GM12878 (cell line): Measurements from ENCODE around the gene NPM1. TPM values are rescaled to one million over a fixed set of nuclear protein-coding genes. Genes with fewer than 3 reads are reported as not detected.

Experiments
- ATAC-seq: fragments of 200-7000 bp; cut with Tn5 transposase; 3 replicates; pipeline ENCODE4 v1.9.1; 2020; ENCODE audit warnings: mild to moderate bottlenecking, moderate library complexity
- BruUV-seq: library from RNA; stranded (reverse); fragments of 400-500 nt; replicated peaks from 2 replicates; lab custom pipeline; 2021; lab: Mats Ljungman, UMichigan
- CTCF ChIA-PET: fragments of 300-600 bp; sonication (Branson Sonifier 250); formaldehyde crosslinking; extraction: SDS; loops from one replicate; lab custom pipeline; 2021; ENCODE audit warnings: inconsistent platforms; lab: Yijun Ruan, JAX
- POLR2A ChIA-PET: fragments of 350-600 bp; formaldehyde crosslinking; extraction: SDS; loops from one replicate; lab custom pipeline; 2021; ENCODE audit warnings: inconsistent platforms; lab: Charles Lee
- RAD21 ChIA-PET: fragments of 300-600 bp; sonication (Branson Sonifier 250); formaldehyde crosslinking; loops from one replicate; lab custom pipeline; 2023; ENCODE audit warnings: antibody characterized with exemption; ENCODE audit not compliant: unreplicated experiment; lab: Charles Lee
- SMC1A ChIA-PET: fragments of 300-600 bp; sonication (Branson Sonifier 250); formaldehyde crosslinking; loops from one replicate; lab custom pipeline; 2023; ENCODE audit not compliant: unreplicated experiment, uncharacterized antibody; lab: Charles Lee
- DNase-seq: peaks from one replicate; pipeline ENCODE4 v3.0.0-alpha.2; 2011; ENCODE audit warnings: low read depth, low spot score
- FAIRE-seq: peaks from 3 replicates; lab custom pipeline; 2011; peaks lifted over from hg19 to GRCh38; lab: Jason Lieb, UNC
- H2AFZ ChIP-seq: 2 replicates; pipeline ENCODE4 v1.6.0; 2011; ENCODE audit warnings: low read depth, low read length, control low read depth; ENCODE audit not compliant: control insufficient read depth
- H3K27ac ChIP-seq: 2 replicates; pipeline ENCODE4 v1.5.1; 2011; ENCODE audit warnings: control low read depth; ENCODE audit not compliant: control insufficient read depth, insufficient read depth
- H3K27me3 ChIP-seq, 2 experiments: replicated peaks in 1 of 2; 2 replicates each; pipeline versions ENCODE4 v1.6.0 to v1.6.1; 2011; ENCODE audit warnings: low read length in 1 of 2; ENCODE audit not compliant: control insufficient read depth in 2 of 2, insufficient read depth in 2 of 2
- H3K36me3 ChIP-seq, 2 experiments: 2 replicates each; pipeline ENCODE4 v1.5.1; 2011; ENCODE audit warnings: low read length in 1 of 2; ENCODE audit not compliant: control insufficient read depth in 2 of 2, insufficient read depth in 2 of 2
- H3K4me1 ChIP-seq: 2 replicates; pipeline ENCODE4 v1.6.1; 2011; ENCODE audit warnings: mild to moderate bottlenecking, low read length, moderate library complexity, mixed read lengths; ENCODE audit not compliant: control insufficient read depth, insufficient read depth
- H3K4me2 ChIP-seq: 2 replicates; pipeline ENCODE4 v1.6.0; 2011; ENCODE audit warnings: control low read depth; ENCODE audit not compliant: control insufficient read depth, insufficient read depth
- H3K4me3 ChIP-seq: fragments of 200-600 bp; sonication (generic); 2 replicates; pipeline ENCODE4 v1.5.1; 2016
- H3K79me2 ChIP-seq: 2 replicates; pipeline ENCODE4 v1.6.0; 2011; ENCODE audit warnings: low read length; ENCODE audit not compliant: control insufficient read depth, insufficient read depth
- H3K9ac ChIP-seq: 2 replicates; pipeline ENCODE4 v1.8.0; 2011; ENCODE audit warnings: low read length, control low read depth, mixed read lengths; ENCODE audit not compliant: control insufficient read depth, insufficient read depth
- H3K9me3 ChIP-seq: replicated peaks from 3 replicates; pipeline ENCODE4 v1.5.1; 2011; ENCODE audit warnings: mild to moderate bottlenecking, low read length; ENCODE audit not compliant: control insufficient read depth, insufficient read depth
- H4K20me1 ChIP-seq: 2 replicates; pipeline ENCODE4 v1.6.0; 2011; ENCODE audit not compliant: control insufficient read depth, insufficient read depth
- CBX3 ChIP-seq: fragments of 200-600 bp; sonication (generic); IDR thresholded peaks from 2 replicates; pipeline ENCODE4 v1.6.1; 2016; ENCODE audit warnings: low read depth, borderline replicate concordance
- HDAC2 ChIP-seq: fragments of 200-600 bp; sonication (generic); IDR thresholded peaks from 2 replicates; pipeline ENCODE4 v1.6.1; 2017
- HDAC6 ChIP-seq: fragments of 200-600 bp; sonication (generic); IDR thresholded peaks from one replicate; pipeline ENCODE4 v1.8.0; 2017; ENCODE audit warnings: antibody characterized with exemption; ENCODE audit not compliant: unreplicated experiment
- IKZF1 ChIP-seq: fragments of 450-650 bp; conservative IDR thresholded peaks from 2 replicates; pipeline ENCODE4 v1.6.1; 2017; ENCODE audit warnings: antibody characterized with exemption, mild to moderate bottlenecking
- MTA2 ChIP-seq: fragments of 450-650 bp; IDR thresholded peaks from 2 replicates; pipeline ENCODE4 v1.6.1; 2016; ENCODE audit warnings: low read depth, mild to moderate bottlenecking, moderate library complexity
- MYC ChIP-seq: IDR thresholded peaks from 2 replicates; pipeline ENCODE4 v1.6.1; 2011; ENCODE audit warnings: mild to moderate bottlenecking, low read length, moderate library complexity, inconsistent platforms; ENCODE audit not compliant: insufficient read depth, insufficient replicate concordance, insufficient read length, severe bottlenecking
- NR2C2 ChIP-seq: IDR thresholded peaks from 2 replicates; pipeline ENCODE4 v1.6.1; 2011; ENCODE audit warnings: borderline replicate concordance, low read depth; ENCODE audit not compliant: control insufficient read depth, insufficient read length
- RAD51 ChIP-seq: fragments of 450-650 bp; IDR thresholded peaks from 2 replicates; pipeline ENCODE4 v1.6.1; 2016; ENCODE audit warnings: moderate library complexity, mild to moderate bottlenecking, inconsistent platforms
- RCOR1 ChIP-seq: conservative IDR thresholded peaks from 2 replicates; pipeline ENCODE4 v1.6.1; 2012; ENCODE audit warnings: low read depth, low read length, improper control_type of control experiment
- SREBF1 ChIP-seq: IDR thresholded peaks from 2 replicates; pipeline ENCODE4 v1.6.1; 2012; ENCODE audit warnings: mild to moderate bottlenecking, low read length
- STAT1 ChIP-seq: fragments of 450-650 bp; conservative IDR thresholded peaks from 2 replicates; pipeline ENCODE4 v1.6.1; 2014; ENCODE audit warnings: antibody characterized with exemption, mild to moderate bottlenecking
- STAT3 ChIP-seq: IDR thresholded peaks from 2 replicates; pipeline ENCODE4 v1.6.1; 2011; ENCODE audit warnings: low read depth, low read length, improper control_type of control experiment
- TARDBP ChIP-seq: IDR thresholded peaks from 2 replicates; pipeline ENCODE4 v1.6.1; 2016; ENCODE audit warnings: borderline replicate concordance
- WRNIP1 ChIP-seq: IDR thresholded peaks from 2 replicates; pipeline ENCODE4 v1.6.1; 2011; ENCODE audit warnings: low read depth, low read length, improper control_type of control experiment, borderline replicate concordance
- ZNF274 ChIP-seq: IDR thresholded peaks from one replicate; pipeline ENCODE4 v1.8.0; 2011; ENCODE audit not compliant: insufficient read length, insufficient read depth
- WGBS: methylation state at CpG from one replicate; pipeline ENCODE4 v1.1.6; 2016; ENCODE audit warnings: low lambda C conversion rate; ENCODE audit not compliant: insufficient replicate concordance, insufficient coverage; ENCODE audit errors: missing lambda C conversion rate; 5-methylcytosine and 5-hydroxymethylcytosine counted together
- in situ Hi-C: fragments of 300-500 bp; cut with MboI; formaldehyde crosslinking; loops from 9 replicates; pipeline ENCODE4 v1.14.3; 2018; ENCODE audit warnings: mixed read lengths
- intact Hi-C: fragments of 100-400 bp; cut with micrococcal nuclease; formaldehyde crosslinking; loops from one replicate; pipeline ENCODE4 v1.14.2; 2022; ENCODE audit not compliant: unreplicated experiment
- polyA plus RNA-seq, 11 experiments: library from polyadenylated mRNA; depleted of rRNA in 4 of 11; unstranded in 6 of 11; stranded (reverse) in 5 of 11; fragments of >200 nt; fragmentation: Nextera tagmentation in 4 of 11; fragmentation: Illumina TruSeq in 1 of 11; extraction: Ambion mirVana in 4 of 11; extraction: Trizol in 1 of 11; gene quantifications; 1 replicate in 1 of 11; 2 replicates in 10 of 11; pipeline versions ENCODE4 v1.2.1 to v1.2.3, GENCODE V29; 2011 to 2016; ENCODE audit warnings: inconsistent platforms in 2 of 11, missing spikeins in 2 of 11, low read depth in 1 of 11
- total RNA-seq, 4 experiments: library from RNA; depleted of rRNA in 3 of 4; stranded (reverse); fragments of >200 nt in 3 of 4; fragmentation: Illumina TruSeq in 1 of 4; extraction: Trizol in 1 of 4; gene quantifications; 2 replicates each; pipeline versions ENCODE4 v1.2.1 to v1.2.3, GENCODE V29; 2013 to 2021
- TF ChIP-seq, protein P1 (sequence below): fragments of 450-650 bp; IDR thresholded peaks from 2 replicates; pipeline ENCODE4 v1.6.1; 2018; ENCODE audit warnings: mild to moderate bottlenecking, low read depth, moderate library complexity; ENCODE audit not compliant: partially characterized antibody
- TF ChIP-seq, protein P2 (sequence below): IDR thresholded peaks from 2 replicates; pipeline ENCODE4 v1.6.1; 2011; ENCODE audit warnings: borderline replicate concordance, low read depth, mild to moderate bottlenecking, moderate library complexity, mixed read lengths, low read length; ENCODE audit not compliant: insufficient read depth; ENCODE audit errors: extremely low read length
- TF ChIP-seq, protein P3 (sequence below): fragments of 450-650 bp; IDR thresholded peaks from 2 replicates; pipeline ENCODE4 v1.6.1; 2017; ENCODE audit warnings: mild to moderate bottlenecking, moderate library complexity

Gene NPM1
- total and polyA plus RNA-seq, 10 of the 15 experiments (the other 5 are each of a cell fraction or from before 2014, with no cell fraction given), result 1,843 to 5,466 (median 2,866) TPM

DNA sequence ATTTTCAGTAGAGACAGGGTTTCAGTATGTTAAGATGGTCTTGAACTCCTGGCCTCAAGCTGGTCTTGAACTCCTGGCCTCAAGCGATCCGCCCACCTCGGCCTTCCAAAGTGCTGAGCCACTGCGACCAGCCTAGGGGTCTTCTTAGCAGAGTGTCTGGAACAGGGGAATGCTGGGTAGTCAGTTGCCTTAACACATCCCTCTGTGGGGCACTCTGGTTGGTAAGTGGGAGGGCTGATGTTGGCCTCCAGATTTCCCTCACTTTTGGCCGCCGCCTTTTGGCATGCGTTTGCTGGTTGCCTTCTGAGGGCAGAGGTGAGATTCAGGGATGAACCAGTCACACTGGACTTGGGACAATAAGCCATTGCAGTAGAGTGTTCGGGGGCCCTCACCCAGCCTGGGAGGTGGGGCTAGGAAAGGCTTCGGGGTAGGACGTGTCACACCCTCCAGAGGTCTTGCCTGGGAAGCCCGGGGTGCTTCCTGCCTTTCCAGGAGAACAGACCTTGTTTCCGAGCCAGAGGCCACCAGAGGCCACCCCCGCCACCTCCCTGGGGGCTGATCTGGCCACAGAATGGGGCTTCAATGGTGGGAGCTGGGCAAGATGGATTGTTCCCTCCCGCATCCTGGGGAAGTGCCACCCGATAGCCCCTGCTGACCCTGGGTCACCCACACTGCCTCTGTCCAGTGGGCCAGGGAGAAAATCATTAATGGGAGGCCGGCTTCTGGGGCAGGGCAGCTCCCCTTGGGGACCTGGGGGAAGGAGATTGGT is 45.1 kb downstream of the NPM1 start:
- H3K4me2 ChIP-seq, result no peak overlapping the region
- H4K20me1 ChIP-seq, result no peaks in the 10 kb centered on the region
- H3K9ac ChIP-seq, result no peak overlapping the region
- ChIA-PET CTCF (no interaction called here), POLR2A (no interaction called here), SMC1A (no interaction called here), RAD21 (no interaction called here)
- ATAC-seq (no peak), DNase-seq (no peak), FAIRE-seq (no peak)
- H2AFZ ChIP-seq, result no peak overlapping the region
- no peaks in the 10 kb centered on the region; a peak in 1 of 4 replicates for H3K27me3 ChIP-seq
- no peaks in the 10 kb centered on the region for H3K36me3 ChIP-seq
- BruUV-seq, result no TSS peak
- H3K79me2 ChIP-seq, result no peaks in the 10 kb centered on the region
- 51% methylated on average over 16 of the region's 16 CpGs for WGBS
- no peaks in the 10 kb centered on the region for H3K4me1 ChIP-seq
- H3K4me3 ChIP-seq, result no peak overlapping the region
- no peak overlapping the region for H3K27ac ChIP-seq
- H3K9me3 ChIP-seq, result no peaks in the 10 kb centered on the region
- in situ Hi-C loops, result no loop called here
- intact Hi-C loops, result no loop called here
- TF ChIP-seq TARDBP (no peak), HDAC2 (no peak), HDAC6 (no peak), RAD51 (no peak), SREBF1 (no peak), MYC (no peak), STAT3 (no peak), WRNIP1 (no peak), RCOR1 (no peak), MTA2 (no peak), ZNF274 (no peak), CBX3 (no peak), IKZF1 (no peak), STAT1 (no peak), NR2C2 (no peak)
- TF ChIP-seq, protein P1, sequence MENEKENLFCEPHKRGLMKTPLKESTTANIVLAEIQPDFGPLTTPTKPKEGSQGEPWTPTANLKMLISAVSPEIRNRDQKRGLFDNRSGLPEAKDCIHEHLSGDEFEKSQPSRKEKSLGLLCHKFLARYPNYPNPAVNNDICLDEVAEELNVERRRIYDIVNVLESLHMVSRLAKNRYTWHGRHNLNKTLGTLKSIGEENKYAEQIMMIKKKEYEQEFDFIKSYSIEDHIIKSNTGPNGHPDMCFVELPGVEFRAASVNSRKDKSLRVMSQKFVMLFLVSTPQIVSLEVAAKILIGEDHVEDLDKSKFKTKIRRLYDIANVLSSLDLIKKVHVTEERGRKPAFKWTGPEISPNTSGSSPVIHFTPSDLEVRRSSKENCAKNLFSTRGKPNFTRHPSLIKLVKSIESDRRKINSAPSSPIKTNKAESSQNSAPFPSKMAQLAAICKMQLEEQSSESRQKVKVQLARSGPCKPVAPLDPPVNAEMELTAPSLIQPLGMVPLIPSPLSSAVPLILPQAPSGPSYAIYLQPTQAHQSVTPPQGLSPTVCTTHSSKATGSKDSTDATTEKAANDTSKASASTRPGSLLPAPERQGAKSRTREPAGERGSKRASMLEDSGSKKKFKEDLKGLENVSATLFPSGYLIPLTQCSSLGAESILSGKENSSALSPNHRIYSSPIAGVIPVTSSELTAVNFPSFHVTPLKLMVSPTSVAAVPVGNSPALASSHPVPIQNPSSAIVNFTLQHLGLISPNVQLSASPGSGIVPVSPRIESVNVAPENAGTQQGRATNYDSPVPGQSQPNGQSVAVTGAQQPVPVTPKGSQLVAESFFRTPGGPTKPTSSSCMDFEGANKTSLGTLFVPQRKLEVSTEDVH, result no peak
- TF ChIP-seq, protein P2, sequence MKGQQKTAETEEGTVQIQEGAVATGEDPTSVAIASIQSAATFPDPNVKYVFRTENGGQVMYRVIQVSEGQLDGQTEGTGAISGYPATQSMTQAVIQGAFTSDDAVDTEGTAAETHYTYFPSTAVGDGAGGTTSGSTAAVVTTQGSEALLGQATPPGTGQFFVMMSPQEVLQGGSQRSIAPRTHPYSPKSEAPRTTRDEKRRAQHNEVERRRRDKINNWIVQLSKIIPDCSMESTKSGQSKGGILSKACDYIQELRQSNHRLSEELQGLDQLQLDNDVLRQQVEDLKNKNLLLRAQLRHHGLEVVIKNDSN, result no peak
- TF ChIP-seq, protein P3, sequence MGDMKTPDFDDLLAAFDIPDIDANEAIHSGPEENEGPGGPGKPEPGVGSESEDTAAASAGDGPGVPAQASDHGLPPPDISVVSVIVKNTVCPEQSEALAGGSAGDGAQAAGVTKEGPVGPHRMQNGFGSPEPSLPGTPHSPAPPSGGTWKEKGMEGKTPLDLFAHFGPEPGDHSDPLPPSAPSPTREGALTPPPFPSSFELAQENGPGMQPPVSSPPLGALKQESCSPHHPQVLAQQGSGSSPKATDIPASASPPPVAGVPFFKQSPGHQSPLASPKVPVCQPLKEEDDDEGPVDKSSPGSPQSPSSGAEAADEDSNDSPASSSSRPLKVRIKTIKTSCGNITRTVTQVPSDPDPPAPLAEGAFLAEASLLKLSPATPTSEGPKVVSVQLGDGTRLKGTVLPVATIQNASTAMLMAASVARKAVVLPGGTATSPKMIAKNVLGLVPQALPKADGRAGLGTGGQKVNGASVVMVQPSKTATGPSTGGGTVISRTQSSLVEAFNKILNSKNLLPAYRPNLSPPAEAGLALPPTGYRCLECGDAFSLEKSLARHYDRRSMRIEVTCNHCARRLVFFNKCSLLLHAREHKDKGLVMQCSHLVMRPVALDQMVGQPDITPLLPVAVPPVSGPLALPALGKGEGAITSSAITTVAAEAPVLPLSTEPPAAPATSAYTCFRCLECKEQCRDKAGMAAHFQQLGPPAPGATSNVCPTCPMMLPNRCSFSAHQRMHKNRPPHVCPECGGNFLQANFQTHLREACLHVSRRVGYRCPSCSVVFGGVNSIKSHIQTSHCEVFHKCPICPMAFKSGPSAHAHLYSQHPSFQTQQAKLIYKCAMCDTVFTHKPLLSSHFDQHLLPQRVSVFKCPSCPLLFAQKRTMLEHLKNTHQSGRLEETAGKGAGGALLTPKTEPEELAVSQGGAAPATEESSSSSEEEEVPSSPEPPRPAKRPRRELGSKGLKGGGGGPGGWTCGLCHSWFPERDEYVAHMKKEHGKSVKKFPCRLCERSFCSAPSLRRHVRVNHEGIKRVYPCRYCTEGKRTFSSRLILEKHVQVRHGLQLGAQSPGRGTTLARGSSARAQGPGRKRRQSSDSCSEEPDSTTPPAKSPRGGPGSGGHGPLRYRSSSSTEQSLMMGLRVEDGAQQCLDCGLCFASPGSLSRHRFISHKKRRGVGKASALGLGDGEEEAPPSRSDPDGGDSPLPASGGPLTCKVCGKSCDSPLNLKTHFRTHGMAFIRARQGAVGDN, result no peak
